ENCODE results near the gene GABRG3.

GRCh38 chr15:27479296-27480140 lies 508.5 kb downstream of the GABRG3 start:
- TF ChIP-seq CTCF (IDR thresholded peaks at IDR 0.05; ENCODE audit: insufficient read depth, low read depth, low read length) (no peak), EZH2 (IDR thresholded peaks at IDR 0.05; ENCODE audit: insufficient read depth, low read length) (no peak)

Data from astrocyte (in vitro differentiated cells and primary cell).